GM18951 (cell line): Measurements from ENCODE around the gene KCNH8.

Experiments used
- POLR2A ChIP-seq: IDR thresholded peaks from 4 replicates; pipeline ENCODE4 v1.6.1; 2011; ENCODE audit warnings: mild to moderate bottlenecking; ENCODE audit not compliant: insufficient read length, insufficient read depth; ENCODE audit errors: extremely low read depth
- in situ Hi-C: fragments of 300-500 bp; cut with MboI; formaldehyde crosslinking; loops from one replicate; pipeline ENCODE4 v1.12.0; 2022; ENCODE audit warnings: low sequenced_read_pairs, mixed read lengths, inconsistent platforms; ENCODE audit not compliant: unreplicated experiment

Gene KCNH8

DNA sequence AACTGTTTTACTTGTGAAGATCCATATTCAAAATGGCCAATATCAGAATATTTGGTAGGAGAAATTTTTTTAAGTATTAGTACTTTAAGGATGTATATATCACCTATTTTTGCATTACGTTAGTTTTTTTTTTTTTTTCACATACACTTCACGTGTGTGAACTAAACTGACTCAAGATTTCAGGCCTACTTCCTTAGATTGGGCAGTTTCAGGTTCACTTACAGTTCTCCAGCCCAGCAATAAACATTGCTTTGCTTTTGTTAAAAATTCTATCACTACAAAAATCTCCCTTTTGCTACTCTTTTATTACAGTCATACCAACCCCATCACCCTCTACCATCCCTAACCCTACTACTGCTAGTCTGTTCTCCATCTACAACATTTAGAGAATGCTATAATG lies 183.6 kb downstream of the KCNH8 start:
- in situ Hi-C loops, result no loop called here
- no peak for TF ChIP-seq POLR2A

DNA sequence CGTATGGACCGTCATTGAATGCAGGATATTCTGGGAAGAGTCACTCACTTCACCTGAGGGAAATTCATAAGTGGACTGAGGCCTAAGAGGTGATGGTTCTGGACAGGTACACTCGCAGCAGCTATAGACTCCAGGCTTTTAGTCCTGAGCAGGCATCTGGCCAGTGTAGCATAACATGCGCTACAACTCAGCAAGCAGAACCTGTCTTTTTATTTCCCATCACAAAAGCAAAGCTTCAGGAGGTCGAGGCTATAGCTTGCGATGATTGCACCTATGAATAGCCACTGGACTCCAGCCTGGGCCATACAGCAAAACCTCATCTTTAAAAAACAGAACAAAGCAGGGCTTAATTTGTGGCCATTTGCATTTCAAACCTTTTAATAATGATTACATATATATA lies 185.8 kb downstream of the KCNH8 start:
- in situ Hi-C loops, result no loop called here
- TF ChIP-seq POLR2A, result no peak

GRCh38 chr3:19338769-19339168 lies 190.5 kb downstream of the KCNH8 start:
- in situ Hi-C loops, result no loop called here
- TF ChIP-seq POLR2A, result no peak

GRCh38 chr3:19342389-19342788 lies 194.1 kb downstream of the KCNH8 start:
- no peak for TF ChIP-seq POLR2A
- in situ Hi-C loops, result no loop called here

GRCh38 chr3:19346759-19347158 lies 198.4 kb downstream of the KCNH8 start:
- TF ChIP-seq POLR2A, result no peak
- in situ Hi-C loops, result no loop called here

- no peak for TF ChIP-seq POLR2A
- in situ Hi-C loops, result no loop called here
Observed at GRCh38 chr3:19347671-19348070, 199.4 kb downstream of the KCNH8 start.

GRCh38 chr3:19348500-19348899 lies 200.2 kb downstream of the KCNH8 start:
- no peak for TF ChIP-seq POLR2A
- in situ Hi-C loops, result no loop called here

- TF ChIP-seq POLR2A, result no peak
- in situ Hi-C loops, result no loop called here
Observed at GRCh38 chr3:19348941-19349564, 200.7 kb downstream of the KCNH8 start.

GRCh38 chr3:19357947-19358346 lies 209.6 kb downstream of the KCNH8 start:
- no peak for TF ChIP-seq POLR2A
- in situ Hi-C loops, result loop anchor here (10.0 kb wide), 1 partner anchor 507 kb away; no protein-coding TSS in a partner anchor

- TF ChIP-seq POLR2A, result no peak
- in situ Hi-C loops, result no loop called here
Observed at GRCh38 chr3:19363071-19363470, 214.8 kb downstream of the KCNH8 start.

DNA sequence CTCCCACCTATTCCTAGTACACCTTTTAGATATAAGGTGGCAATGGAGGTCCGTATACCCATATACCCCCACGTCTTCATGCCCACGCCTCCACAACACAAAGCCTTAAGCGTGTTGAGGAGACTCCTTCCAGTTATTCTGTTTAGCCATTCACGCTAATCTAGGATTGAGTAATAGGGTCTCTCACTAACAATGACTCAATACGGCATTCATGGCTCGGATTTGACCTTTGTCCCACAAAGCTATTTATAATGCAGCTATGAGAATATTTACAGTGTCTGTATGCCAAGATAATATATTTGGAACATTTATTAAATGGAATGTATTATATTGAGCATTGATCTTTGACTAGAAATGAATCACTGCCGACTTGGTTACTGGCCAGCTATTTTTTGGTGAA lies 215.8 kb downstream of the KCNH8 start:
- TF ChIP-seq POLR2A, result no peak
- in situ Hi-C loops, result no loop called here

GRCh38 chr3:19365471-19365870 lies 217.2 kb downstream of the KCNH8 start:
- no peak for TF ChIP-seq POLR2A
- in situ Hi-C loops, result no loop called here

GRCh38 chr3:19384868-19385267 lies 236.6 kb downstream of the KCNH8 start:
- no peak for TF ChIP-seq POLR2A
- in situ Hi-C loops, result no loop called here

DNA sequence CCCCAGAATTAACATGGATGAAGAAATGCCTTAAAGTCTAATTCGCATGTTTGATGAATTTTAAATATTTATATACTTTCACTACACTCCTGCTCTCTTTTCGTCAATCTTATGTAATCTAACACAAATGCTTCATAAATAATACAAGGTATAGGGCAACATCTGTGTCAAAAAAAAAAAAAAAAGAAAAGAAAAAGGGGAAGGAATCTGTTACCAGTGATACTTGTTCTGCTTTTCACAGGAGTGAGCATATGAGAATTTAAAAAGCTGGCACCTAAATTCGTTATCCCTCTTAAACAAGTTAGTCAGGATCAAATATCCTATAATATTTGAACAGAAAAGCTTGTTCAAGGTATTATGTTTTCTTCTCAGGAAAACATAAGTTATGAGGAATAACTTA lies 243.8 kb downstream of the KCNH8 start:
- in situ Hi-C loops, result no loop called here
- no peak for TF ChIP-seq POLR2A

GRCh38 chr3:19394946-19395345 lies 246.6 kb downstream of the KCNH8 start:
- no peak for TF ChIP-seq POLR2A
- in situ Hi-C loops, result no loop called here
